Spleen (tissue), 11 donors: Measurements from ENCODE around the gene PRKCD. TPM values are rescaled to one million over a fixed set of nuclear protein-coding genes. Genes with fewer than 3 reads are reported as not detected.

Experiments
- DNase-seq: peaks from one replicate; pipeline ENCODE4 v3.0.0-alpha.2; 2020
- H3K27ac ChIP-seq, 8 donors: fragments of 200-600 bp; sonication (generic) in 7 of 8; 1 replicate in 4 of 8; 2 replicates in 4 of 8; pipeline versions ENCODE4 v1.5.0 to v1.8.0; 2016 to 2021; ENCODE audit warnings: inconsistent platforms in 4 of 8, mild to moderate bottlenecking in 4 of 8, moderate library complexity in 1 of 8
- H3K27me3 ChIP-seq, 7 donors: fragments of 200-600 bp; sonication (generic) in 6 of 7; replicated peaks in 1 of 7; 1 replicate in 4 of 7; 2 replicates in 3 of 7; pipeline versions ENCODE4 v1.5.0 to v1.8.0; 2016 to 2021; ENCODE audit warnings: inconsistent platforms in 3 of 7, mild to moderate bottlenecking in 1 of 7
- H3K36me3 ChIP-seq, 6 donors: fragments of 200-600 bp; sonication (generic) in 5 of 6; 1 replicate in 4 of 6; 2 replicates in 2 of 6; pipeline versions ENCODE4 v1.5.0 to v1.8.0; 2016 to 2021; ENCODE audit warnings: inconsistent platforms in 2 of 6
- H3K4me1 ChIP-seq, 6 donors: fragments of 200-600 bp; sonication (generic) in 5 of 6; 1 replicate in 3 of 6; 2 replicates in 3 of 6; pipeline versions ENCODE4 v1.5.0 to v1.8.0; 2016 to 2021; ENCODE audit warnings: inconsistent platforms in 3 of 6
- H3K4me3 ChIP-seq, 8 donors: fragments of 200-600 bp; sonication (generic) in 7 of 8; 1 replicate in 4 of 8; 2 replicates in 4 of 8; pipeline versions ENCODE4 v1.5.0 to v1.8.0; 2016 to 2021; ENCODE audit warnings: inconsistent platforms in 4 of 8, mild to moderate bottlenecking in 4 of 8, moderate library complexity in 2 of 8
- H3K9me3 ChIP-seq, 8 donors: fragments of 200-600 bp; sonication (generic) in 7 of 8; 1 replicate in 4 of 8; 2 replicates in 4 of 8; pipeline versions ENCODE4 v1.5.0 to v1.8.0; 2016 to 2021; ENCODE audit warnings: inconsistent platforms in 4 of 8
- POLR2A ChIP-seq, 3 donors: fragments of 450-650 bp; IDR thresholded peaks; one replicate each; pipeline ENCODE4 v1.5.1; 2017; ENCODE audit warnings: antibody characterized with exemption in 3 of 3, mild to moderate bottlenecking in 1 of 3
- POLR2AphosphoS5 ChIP-seq, 3 donors: sonication (generic); formaldehyde crosslinking; IDR thresholded peaks; one replicate each; pipeline ENCODE4 v1.5.1; 2017; ENCODE audit warnings: antibody characterized with exemption in 3 of 3
- WGBS, 5 donors: extraction: QIAGEN DNeasy Blood & Tissue Kit in 3 of 5; methylation state at CpG; one replicate each; pipeline versions ENCODE4 v1.1.5 to v1.1.7; 2013 to 2018; 5-methylcytosine and 5-hydroxymethylcytosine counted together
- intact Hi-C: fragments of 100-400 bp; cut with DNase I; formaldehyde crosslinking; loops from one replicate; pipeline ENCODE4 v1.15.0; 2023; ENCODE audit warnings: low total_unique reads
- polyA plus RNA-seq, 3 donors: library from polyadenylated mRNA; stranded (reverse); fragments of 200-250 nt; gene quantifications; one replicate each; pipeline ENCODE4 v1.2.1, GENCODE V29; 2013
- total RNA-seq, 7 donors: library from RNA; depleted of rRNA in 3 of 7; stranded (reverse); fragments of >200 nt in 3 of 7; fragmentation: NEBNext Ultra II Directional in 4 of 7; extraction: Animal tissue kit (Norgen Biotek cat#: 25700) in 4 of 7; gene quantifications; one replicate each; pipeline versions ENCODE4 v1.1.0 to v1.2.1, GENCODE V29; 2016 to 2021
- TF ChIP-seq, protein P1 (sequence below), 11 experiments: fragments of 200-600 bp in 7 of 11; fragments of 450-650 bp in 4 of 11; sonication (generic) in 4 of 11; IDR thresholded peaks in 8 of 11; conservative IDR thresholded peaks in 3 of 11; 1 replicate in 7 of 11; 2 replicates in 4 of 11; pipeline versions ENCODE4 v1.4.0 to v1.8.0; 2016 to 2021; ENCODE audit warnings: antibody characterized with exemption in 11 of 11, inconsistent platforms in 4 of 11, mild to moderate bottlenecking in 1 of 11
- donor health status: healthy with polysubstance abuse.
- donor health status: DM: no; HTN: no; CAD: no; lungs with moderate emphysema.
- donor health status: DM: no; HTN: no; CAD: no.
- donor health status: Bipolar disorder and iron deficiency.
- donor health status: healthy.
- donor health status: DM: no; HTN: no; CAD: no.
- donor health status: DM: yes; HTN: yes; CAD: no.

The PRKCD gene
- total and polyA plus RNA-seq, 10 donors = 22.2 to 100 (median 48.5) TPM

DNA sequence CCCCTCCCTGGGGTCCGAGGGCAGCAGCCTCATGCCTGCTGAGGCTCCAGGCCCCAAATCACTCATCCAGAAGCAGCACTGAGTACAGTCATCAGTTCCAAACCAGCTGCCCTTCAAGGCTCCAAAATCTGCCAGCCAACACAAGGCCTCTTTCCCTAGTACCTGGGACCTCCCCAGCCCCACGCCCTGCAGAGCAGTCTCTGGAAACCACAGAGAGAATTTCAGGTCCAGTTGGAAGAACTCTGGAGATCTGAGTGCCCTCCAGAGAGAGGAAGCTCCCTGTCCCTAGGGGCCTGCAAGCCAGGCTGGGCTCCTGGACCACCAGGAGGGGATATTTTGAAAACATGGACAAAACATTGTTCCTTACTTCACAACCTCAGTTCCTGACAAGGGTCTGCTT lies 68.6 kb downstream of the PRKCD start:
- H3K27ac ChIP-seq = peak overlapping the region in 1 of 8 donors; percentile 80
- intact Hi-C loops = no loop called here
- peaks cover 16 to 100% (median 100%) of the 10 kb centered on the region in 6 donors for H3K36me3 ChIP-seq
- WGBS, 5 donors = 86 to 96% (median 92%) methylated on average over 2 of the region's 2 CpGs
- H3K9me3 ChIP-seq = no peaks in the 10 kb centered on the region
- no peaks in the 10 kb centered on the region for H3K27me3 ChIP-seq
- H3K4me1 ChIP-seq = peaks cover 0 to 67% (median 28%) of the 10 kb centered on the region in 6 donors
- TF ChIP-seq POLR2AphosphoS5 (IDR thresholded peaks at IDR 0.05) (no peak), POLR2A (IDR thresholded peaks at IDR 0.05) (no peak)
- TF ChIP-seq, protein P1, sequence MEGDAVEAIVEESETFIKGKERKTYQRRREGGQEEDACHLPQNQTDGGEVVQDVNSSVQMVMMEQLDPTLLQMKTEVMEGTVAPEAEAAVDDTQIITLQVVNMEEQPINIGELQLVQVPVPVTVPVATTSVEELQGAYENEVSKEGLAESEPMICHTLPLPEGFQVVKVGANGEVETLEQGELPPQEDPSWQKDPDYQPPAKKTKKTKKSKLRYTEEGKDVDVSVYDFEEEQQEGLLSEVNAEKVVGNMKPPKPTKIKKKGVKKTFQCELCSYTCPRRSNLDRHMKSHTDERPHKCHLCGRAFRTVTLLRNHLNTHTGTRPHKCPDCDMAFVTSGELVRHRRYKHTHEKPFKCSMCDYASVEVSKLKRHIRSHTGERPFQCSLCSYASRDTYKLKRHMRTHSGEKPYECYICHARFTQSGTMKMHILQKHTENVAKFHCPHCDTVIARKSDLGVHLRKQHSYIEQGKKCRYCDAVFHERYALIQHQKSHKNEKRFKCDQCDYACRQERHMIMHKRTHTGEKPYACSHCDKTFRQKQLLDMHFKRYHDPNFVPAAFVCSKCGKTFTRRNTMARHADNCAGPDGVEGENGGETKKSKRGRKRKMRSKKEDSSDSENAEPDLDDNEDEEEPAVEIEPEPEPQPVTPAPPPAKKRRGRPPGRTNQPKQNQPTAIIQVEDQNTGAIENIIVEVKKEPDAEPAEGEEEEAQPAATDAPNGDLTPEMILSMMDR (IDR thresholded peaks at IDR 0.05 in 8 of 11, conservative IDR thresholded peaks at IDR 0.05 in 3 of 11) = no peak
- H3K4me3 ChIP-seq = no peak overlapping the region
- no peak for DNase-seq

DNA sequence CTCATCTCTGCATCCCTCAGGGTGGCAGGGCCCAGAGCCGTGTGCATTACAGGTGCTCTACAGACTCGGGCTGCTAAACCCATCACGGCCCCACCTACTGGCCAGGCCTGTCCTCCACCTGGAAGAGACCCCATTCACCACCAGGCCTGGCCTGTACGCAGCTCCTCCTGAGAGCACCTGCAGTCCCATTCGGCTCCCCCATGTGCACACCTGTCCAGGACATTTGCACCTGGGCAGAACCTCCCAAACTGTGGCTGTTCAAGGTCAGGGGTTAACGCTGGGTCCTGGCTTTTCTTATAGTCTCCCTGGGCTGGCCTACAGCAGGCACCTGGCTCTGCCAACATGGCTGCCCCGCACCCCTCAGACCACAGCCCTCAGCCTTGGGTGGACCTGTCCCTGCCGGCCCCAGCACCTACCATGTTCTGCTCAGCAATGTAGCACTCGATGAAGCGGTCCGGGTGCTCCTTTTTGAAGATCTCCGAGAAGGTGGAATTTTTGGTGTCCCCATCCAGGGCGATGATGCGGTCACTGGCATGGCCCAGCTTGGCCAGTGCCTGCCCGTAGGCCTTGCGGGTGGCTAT lies 69.1 kb downstream of the PRKCD start:
- 84 to 94% (median 87%) methylated on average over 10 to 16 of the region's 16 CpGs for WGBS, 5 donors
- H3K4me1 ChIP-seq = peaks cover 0 to 67% (median 26%) of the 10 kb centered on the region in 6 donors
- TF ChIP-seq POLR2A (IDR thresholded peaks at IDR 0.05) (no peak), POLR2AphosphoS5 (IDR thresholded peaks at IDR 0.05) (peak in 1 of 3 donors; percentile 45)
- H3K9me3 ChIP-seq = no peaks in the 10 kb centered on the region
- H3K27me3 ChIP-seq = no peaks in the 10 kb centered on the region
- H3K27ac ChIP-seq = peak overlapping the region in 2 of 8 donors; percentile 17 to 80
- no peak overlapping the region for H3K4me3 ChIP-seq
- intact Hi-C loops = no loop called here
- DNase-seq = peak; percentile 67
- peaks cover 16 to 100% (median 100%) of the 10 kb centered on the region in 6 donors for H3K36me3 ChIP-seq

DNA sequence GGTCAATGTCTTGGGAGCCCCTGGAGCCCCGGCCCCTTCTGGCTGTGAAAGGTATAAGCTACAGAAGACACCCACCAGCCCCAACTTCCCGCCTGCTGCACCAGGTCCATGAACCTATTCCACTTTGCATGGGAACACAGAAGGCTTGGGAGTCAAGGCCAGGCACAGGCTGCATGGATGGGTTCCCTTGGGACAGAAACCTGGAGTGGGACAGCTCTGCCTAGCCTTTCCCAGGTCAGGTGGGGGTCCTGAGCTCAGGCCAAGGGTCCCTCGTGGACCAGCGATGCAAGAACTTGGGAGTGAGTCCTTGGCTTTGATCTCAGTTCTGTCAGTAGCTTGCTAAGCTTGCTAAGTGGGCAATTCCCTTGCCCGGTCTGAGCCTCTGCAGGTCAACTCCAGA lies 69.8 kb downstream of the PRKCD start:
- intact Hi-C loops = no loop called here
- no peak for TF ChIP-seq POLR2A (IDR thresholded peaks at IDR 0.05)
- TF ChIP-seq, protein P1 (IDR thresholded peaks at IDR 0.05 in 8 of 11, conservative IDR thresholded peaks at IDR 0.05 in 3 of 11) = no peak
- TF ChIP-seq POLR2AphosphoS5 (IDR thresholded peaks at IDR 0.05) = no peak
- H3K27me3 ChIP-seq = no peaks in the 10 kb centered on the region
- H3K36me3 ChIP-seq = peaks cover 16 to 100% (median 96%) of the 10 kb centered on the region in 6 donors
- peaks cover 1 to 67% (median 29%) of the 10 kb centered on the region in 6 donors for H3K4me1 ChIP-seq
- no peaks in the 10 kb centered on the region for H3K9me3 ChIP-seq
- WGBS, 5 donors = 83 to 97% (median 92%) methylated on average over 2 to 5 of the region's 5 CpGs
- peak; percentile 44 for DNase-seq
- H3K4me3 ChIP-seq = no peak overlapping the region
- no peak overlapping the region for H3K27ac ChIP-seq

DNA sequence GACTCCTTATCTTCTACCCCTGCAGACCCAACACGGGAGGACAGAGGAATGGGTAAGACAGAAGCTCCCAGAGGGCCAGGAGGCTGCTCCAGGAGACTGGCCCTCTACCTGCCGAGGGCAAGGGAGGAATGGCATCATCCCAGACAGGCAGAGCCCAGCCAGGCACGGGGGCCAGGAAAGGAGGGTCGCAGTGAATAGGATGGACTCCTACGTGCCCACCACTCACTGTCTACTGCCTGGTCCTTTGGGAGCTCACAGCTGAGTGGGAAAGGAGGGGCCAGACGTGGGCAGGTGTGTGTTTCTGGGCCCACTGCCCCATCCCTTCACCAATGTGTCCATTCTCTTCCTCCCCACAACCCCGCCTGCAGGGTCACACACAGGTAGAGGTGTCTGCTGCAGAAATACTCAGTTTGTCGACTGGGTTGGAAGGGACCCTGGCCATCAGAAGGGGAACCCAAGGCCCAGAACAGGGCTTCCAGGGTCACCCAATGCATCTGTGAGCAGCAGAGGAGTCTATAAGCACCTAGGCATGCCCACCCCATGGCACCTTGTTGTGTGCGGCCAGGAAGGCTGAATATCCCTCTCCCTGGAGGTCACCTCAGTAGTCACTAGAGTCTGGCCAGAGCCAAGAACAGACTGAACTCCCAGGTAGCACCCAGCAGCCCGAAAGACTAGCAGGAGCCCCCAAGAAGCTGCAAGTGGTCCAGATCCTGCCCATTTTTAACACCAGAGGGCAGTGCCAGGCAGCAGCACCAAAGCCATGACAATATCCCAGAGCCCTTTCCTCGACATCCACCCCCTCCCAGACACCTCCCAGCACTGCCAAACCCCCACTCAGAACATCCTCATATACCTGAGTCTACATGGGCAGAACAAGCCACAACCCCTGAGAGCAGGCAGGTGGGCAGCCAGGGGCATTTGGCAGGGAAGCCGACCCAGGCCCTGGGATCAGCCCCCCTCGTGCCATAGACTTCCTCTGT lies 70.8 kb downstream of the PRKCD start:
- intact Hi-C loops = no loop called here
- 82 to 92% (median 86%) methylated on average over 9 to 13 of the region's 13 CpGs for WGBS, 5 donors
- no peak overlapping the region for H3K4me3 ChIP-seq
- TF ChIP-seq, protein P1 (IDR thresholded peaks at IDR 0.05 in 8 of 11, conservative IDR thresholded peaks at IDR 0.05 in 3 of 11) = no peak
- DNase-seq = peak; percentile 56
- H3K27me3 ChIP-seq = no peaks in the 10 kb centered on the region
- H3K27ac ChIP-seq = no peak overlapping the region
- H3K36me3 ChIP-seq = peaks cover 7 to 100% (median 92%) of the 10 kb centered on the region in 6 donors
- H3K9me3 ChIP-seq = no peaks in the 10 kb centered on the region
- H3K4me1 ChIP-seq = peaks cover 11 to 67% (median 39%) of the 10 kb centered on the region in 6 donors
